NCI-H187 treated with DMSO at 0.1 percent for 48 hours (cell line): ENCODE measurements around the gene NR1H4.
"Not testable (repeated sequence)": the region's sequence is repeated elsewhere in the genome, so short reads cannot be mapped to it uniquely, and the experiment has no call there.

ENCODE experiments used
- DNase-seq: peaks from one replicate; lab custom pipeline; 2025; lab: John Stamatoyannopoulos, UW

Gene NR1H4

DNA sequence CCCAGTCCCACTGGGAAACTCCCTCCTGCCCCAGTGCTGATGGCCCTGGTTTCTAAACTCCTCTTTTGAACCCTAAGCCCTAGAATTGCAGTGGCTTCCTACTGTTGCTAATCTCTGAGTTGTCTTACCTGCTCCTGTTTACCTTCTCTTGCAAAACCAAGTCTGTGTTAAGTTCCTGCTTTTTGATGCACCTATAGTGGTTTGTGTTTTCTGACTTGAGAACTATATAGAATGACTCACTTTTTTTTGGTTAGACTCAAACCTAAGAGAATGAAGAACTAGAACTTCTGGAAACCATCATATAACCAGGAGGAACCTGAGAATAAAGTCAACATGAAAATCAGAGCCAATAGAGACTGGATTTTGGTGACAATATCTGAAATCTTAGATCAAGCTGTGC lies 94.3 kb downstream of the NR1H4 start:
- no peak for DNase-seq

- DNase-seq: no peak
Measured at GRCh38 chr12:100572184-100572583, 98.5 kb downstream of the NR1H4 start.

DNA sequence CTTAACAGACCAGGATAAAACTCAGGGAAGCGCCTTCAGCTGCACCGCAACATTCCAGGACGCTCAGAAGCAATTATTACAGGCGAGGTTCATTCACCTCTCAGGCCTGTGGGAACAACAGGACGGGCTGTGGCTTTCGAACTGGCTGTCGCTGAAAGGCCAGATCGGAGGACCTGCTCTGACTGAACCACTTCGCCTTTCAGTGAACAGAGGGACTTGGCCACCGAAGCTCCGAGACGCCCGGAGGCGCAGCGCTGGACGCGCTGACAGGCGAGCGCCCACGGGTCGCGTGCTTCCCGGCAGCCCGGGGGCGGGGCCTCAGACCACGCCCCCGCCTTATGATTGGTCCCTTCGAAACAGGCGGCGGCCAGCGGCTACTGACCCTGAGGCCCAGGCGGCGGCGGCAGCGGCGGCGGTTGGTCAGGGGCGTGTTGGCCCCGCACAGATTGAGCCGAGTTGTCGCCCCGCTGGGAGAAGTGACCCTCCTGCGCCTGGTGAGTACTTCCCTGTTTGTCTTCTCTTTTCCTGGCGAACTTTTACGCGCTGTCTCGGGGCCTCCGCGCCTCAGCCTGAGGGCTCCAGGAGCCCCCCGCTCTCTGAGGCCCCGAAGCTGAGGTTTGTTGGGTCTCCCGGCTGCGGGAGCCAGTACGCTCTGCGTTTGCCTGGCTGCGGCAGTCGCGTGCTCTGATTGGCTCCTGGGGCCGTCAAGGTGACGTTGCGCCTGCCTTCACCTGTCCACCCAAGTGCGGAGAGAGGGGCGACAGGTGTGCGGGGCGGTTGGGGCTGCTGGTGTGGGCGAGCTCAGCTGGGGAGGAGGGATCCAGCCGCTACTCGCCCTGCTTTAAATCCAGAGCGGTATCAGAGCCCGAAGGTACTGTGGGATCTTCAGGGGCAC lies 99.9 kb downstream of the NR1H4 start, which contains the start of gene GAS2L3:
Gene GAS2L3 (plus strand): TSS at position 393 of the 895 bp plus-strand sequence. CDS start 21,221 bp downstream, outside the sequence.
- peak; percentile 59 for DNase-seq

DNA sequence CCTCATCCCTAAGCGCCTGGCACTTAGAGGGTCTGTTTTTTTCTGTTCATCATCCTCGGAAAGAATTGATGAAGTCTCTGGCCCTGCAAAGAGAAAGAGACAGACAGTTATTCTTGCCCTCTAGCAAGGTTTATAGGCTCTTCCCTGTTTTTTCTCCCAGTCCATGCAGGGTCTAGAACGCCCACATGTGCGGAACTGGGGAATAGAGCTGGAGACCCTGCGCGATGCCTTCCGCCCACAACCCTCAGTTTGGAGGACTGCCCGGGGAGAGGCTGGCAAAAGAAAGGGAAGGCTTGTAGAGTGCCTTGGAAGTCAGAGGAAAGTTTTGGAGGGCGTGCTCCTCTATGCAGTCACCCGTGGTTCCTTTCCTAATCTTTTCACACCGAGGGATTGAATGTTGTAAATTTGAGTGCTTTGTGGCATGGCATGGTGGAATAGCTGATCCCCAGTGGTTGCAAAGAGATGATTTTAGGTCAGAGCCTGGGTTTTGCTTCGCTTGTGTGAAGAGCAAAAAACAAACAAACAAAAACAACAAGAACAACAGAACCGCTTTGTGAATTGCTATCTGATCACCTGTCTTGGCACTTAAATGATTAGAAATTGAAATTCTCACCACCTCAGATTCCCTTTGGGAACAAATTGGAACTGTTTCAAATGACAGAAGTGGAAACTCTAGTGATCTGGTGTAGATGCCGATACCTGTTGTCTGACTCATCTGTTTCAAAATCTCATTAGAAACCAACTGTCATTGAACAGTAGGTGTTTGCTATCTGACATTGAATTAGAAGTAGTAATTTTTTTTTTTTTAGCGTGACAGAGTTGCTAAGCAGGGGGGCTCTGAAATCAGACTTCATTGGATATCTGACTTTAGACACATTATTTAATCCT lies 100.8 kb downstream of the NR1H4 start:
- DNase-seq: no peak

GRCh38 chr12:100576331-100577036 lies 102.8 kb downstream of the NR1H4 start:
- no peak for DNase-seq

DNA sequence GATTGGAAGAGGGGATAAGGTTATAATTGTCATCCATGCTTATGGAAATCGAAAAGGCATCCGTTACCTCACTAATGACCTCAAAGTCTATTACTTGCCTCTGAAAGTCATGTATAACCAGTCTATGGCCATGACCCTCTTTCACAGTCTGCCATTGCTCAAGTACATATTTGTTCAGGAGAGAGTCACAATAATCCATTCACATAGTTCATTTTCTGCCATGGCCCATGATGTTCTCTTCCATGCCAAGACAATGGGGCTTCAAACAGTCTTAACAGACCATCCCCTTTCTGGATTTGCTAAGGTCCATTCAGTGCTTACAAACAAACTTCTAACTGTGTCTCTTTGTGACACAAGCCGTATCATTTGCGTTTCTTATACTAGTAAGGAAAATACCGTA lies 105.3 kb downstream of the NR1H4 start:
- no peak for DNase-seq

- no peak for DNase-seq
Measured at GRCh38 chr12:100579844-100580243, 106.2 kb downstream of the NR1H4 start.

DNA sequence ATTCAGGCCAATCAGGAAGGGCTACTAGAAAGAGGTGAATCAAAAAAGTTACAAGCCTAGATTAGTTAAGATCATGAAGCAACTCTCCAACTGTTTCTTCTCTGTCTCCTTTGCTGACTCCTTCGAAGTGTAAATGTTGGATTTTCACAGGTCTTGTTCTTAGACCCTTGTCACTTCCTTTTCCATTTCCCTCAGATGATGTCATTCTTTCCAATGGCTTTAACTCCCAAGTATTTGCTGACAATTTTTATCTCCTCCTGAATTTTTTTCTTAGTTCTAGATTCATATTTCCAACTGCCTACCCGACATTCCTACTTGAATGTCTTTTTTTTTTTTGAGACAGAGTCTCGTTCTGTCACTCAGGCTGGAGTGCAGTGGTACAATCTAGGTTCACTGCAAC lies 110.6 kb downstream of the NR1H4 start:
- no peak for DNase-seq

DNA sequence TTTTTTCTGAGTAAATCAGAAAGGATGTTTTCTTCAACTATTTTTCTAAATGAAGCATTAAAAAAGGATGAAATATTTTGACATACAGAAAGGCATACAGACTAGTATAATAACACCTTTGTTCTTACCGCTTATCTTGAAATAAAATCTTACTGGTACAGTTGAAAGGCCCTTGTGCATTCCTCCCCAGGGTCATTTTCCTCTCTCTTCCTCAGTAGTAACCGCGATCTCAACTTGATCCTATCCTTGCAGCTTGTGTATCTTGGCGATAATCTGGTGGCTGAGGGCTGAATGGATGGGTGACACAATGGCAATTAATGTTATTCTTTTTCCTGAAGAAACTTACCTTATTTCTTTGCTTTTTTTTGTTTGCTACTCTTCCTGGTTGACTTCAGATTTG lies 118.3 kb downstream of the NR1H4 start:
- no peak for DNase-seq

GRCh38 chr12:100593490-100593889 lies 119.8 kb downstream of the NR1H4 start:
- no peak for DNase-seq

DNA sequence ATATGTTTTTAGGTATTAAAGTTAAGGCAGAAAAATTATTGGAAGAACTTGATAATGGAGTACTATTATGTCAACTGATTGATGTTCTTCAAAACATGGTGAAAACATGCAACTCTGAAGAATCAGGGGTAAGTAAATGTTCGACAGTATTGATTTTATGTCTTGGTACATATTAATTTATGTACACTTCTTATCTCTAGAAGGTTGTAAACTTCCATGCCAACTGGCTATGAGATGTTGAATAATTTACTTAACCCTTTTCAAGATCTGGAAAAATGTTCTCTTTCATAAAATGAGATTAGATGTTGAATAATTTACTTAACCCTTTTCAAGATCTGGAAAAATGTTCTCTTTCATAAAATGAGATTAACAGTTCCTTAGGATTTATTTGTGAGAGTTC lies 128.0 kb downstream of the NR1H4 start:
- no peak for DNase-seq

GRCh38 chr12:100602997-100603396 lies 129.3 kb downstream of the NR1H4 start:
- not testable (repeated sequence) for DNase-seq

DNA sequence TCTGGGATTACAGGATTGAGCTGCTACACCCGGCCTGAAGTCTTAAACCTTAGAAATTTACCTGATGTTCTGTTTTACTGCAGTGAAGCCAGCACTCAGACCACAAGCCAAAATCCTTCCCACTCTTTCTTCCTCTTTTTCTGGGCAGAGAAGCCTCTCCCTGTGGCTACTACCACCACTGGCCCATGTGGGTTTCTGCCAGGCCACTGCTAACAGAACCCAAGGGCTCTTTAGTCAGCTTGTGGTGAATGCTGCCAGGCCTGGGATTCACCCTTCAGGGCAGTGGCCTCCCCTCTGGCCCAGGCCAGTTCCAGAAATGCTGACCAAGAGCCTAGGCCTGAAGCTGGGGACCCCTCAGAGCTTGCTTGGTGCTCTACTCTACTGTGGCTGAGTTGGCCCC lies 135.1 kb downstream of the NR1H4 start:
- no peak for DNase-seq

- no peak for DNase-seq
Measured at GRCh38 chr12:100610666-100611430, 137.2 kb downstream of the NR1H4 start.

- no peak for DNase-seq
Measured at GRCh38 chr12:100612606-100613005, 138.9 kb downstream of the NR1H4 start.
